GM20000 (cell line): ENCODE data around the gene DND1.
"Not testable (repeated sequence)": the region's sequence is repeated elsewhere in the genome, so short reads cannot be mapped to it uniquely, and the experiment has no call there.

Source experiments
- DNase-seq: peaks from one replicate; pipeline ENCODE4 v3.0.0; 2012; ENCODE audit warnings: low spot score
- CTCF ChIP-seq: IDR thresholded peaks from 2 replicates; pipeline ENCODE4 v1.5.1; 2012; ENCODE audit warnings: mild to moderate bottlenecking, control low read depth; ENCODE audit errors: extremely low read depth, missing control alignments

The DND1 gene

GRCh38 chr5:140678993-140679392 lies 5.6 kb upstream of the DND1 start:
- no peak for TF ChIP-seq CTCF
- no peak for DNase-seq

DNA sequence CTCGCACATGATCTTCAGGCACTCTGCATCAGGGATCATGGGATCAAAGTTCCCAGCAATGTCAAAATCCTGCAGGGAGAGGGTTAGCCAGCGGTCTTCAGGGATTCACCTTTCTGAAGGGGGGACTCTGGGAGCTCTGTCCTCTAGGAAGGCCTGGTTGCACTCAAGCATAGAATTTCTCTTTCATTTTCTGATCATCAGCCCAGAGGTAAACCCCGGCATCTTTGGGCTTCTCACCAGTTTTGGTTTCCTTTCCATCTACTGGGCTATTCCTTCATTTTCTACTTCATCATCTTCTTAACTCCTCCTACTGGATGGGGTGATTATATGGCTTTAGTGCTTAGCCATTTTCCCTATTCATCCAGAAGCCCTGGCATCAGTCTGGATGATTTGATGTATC lies 4.6 kb upstream of the DND1 start:
- DNase-seq = peak; percentile 46
- TF ChIP-seq CTCF = no peak

DNA sequence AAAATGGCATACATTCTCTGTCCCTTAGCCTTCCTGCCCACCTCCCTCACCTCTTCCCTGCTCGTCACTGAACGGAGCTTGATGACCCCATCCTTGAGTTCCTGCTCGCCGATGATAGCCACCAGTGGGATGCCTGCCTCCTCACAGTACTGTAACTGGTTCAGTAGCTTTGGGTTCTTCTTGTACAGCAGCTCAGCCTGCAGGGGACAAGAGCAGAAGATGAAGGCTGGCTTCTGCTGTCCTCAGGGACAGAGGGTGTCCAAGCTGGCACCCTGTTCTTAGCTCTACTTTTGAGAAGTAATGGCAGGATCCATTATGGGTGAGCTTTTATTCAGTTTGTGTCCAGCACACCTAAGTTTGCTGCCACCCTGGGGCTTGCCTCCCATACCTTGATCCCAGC lies 1.3 kb upstream of the DND1 start:
- DNase-seq = no peak
- no peak for TF ChIP-seq CTCF

- no peak for TF ChIP-seq CTCF
- DNase-seq = no peak
Measured at GRCh38 chr5:140674211-140674610, 835 bp upstream of the DND1 start.

DNA sequence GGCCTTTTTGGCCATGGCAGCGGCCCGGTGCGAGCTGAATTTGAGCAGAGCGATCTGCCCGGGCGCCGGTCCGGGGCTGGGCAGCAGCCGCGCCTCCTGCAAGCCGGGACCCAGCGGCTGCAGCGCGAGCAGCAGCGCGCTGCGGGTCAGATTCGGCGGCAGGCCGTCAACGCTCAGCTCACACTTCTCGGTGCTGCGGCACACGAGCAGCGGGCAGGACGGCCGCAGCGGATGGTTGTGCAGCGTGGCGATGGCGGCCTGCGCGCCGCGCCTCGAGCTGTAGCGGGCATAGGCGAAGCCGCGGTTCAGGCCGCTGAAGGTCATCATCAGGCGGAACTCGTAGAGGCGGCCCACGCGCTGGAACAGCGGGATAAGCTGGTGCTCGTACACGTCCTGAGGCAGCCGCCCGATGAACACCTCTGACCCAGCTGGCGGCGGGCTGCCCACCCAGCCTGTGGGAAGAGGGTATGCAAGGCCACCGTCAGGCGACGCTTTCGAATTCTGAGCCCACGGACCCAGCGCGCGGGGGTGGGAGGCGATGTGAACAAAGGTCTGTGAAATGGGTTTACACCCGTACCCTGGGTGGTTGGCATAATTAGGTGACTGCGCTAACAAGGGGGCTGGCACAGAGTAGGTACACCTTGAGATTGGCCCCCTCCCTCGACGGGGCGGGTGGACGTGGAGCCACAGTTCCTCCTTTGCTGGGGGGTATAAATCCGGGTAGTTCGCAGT lies 755 bp downstream of the DND1 start:
- peak; percentile 48 for DNase-seq
- no peak for TF ChIP-seq CTCF

- TF ChIP-seq CTCF = no peak
- no peak for DNase-seq
Measured at GRCh38 chr5:140671472-140672125, 1.8 kb downstream of the DND1 start.

- not testable (repeated sequence) for DNase-seq
Measured at GRCh38 chr5:140671035-140671434, 2.3 kb downstream of the DND1 start.
